Right hindlimb (tissue), 1 donor: ENCODE data around the gene CLNS1A.
"Not testable (repeated sequence)": the region's sequence is repeated elsewhere in the genome, so short reads cannot be mapped to it uniquely, and the experiment has no call there.

Experiments
- DNase-seq: peaks from one replicate; pipeline ENCODE4 v3.0.0-alpha.2; 2018

CLNS1A gene

DNA sequence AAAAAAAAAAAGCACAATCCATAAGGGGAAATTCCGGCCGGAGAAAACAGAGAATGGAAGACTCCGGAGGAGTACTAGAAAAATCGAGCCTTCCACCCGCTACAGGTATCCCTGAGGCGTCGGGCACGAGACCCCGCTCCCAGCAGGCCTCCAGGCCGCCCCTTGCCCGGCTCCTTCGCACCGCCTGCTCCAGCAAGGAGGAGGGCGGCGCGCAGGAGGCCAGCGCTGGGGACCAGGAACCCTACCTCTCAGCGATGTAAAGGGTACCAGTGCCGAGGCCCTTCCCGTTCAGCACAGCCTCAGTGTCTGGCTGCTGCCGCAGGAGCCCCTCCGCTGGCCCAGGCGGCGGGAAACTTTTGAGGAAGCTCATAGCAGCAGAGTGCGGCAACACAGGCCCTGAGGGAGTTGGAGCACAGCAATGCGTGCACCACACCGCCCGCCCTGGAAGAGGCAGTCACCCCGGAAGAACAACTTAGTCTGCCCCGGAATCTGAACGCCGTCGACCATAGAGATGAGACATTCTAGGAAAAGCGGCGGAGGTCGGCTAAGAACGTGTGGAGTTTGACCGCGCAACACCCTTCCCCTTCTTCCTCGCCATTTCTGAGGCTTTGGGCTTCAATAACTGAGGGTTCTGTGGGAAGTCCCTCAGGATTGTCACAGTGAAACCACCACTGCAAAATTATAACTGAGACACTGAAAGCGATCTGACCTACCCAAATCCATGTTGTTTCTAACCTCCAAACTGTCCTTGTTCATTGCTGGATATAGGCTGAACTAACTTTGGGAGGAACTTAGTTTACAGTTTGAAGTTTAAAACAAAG lies at the start of gene CLNS1A:
Gene CLNS1A (minus strand): TSS at position 450 of the 821 bp plus-strand sequence. CDS start 80 bp downstream, at position 370.
- peak; percentile 93 for DNase-seq

DNA sequence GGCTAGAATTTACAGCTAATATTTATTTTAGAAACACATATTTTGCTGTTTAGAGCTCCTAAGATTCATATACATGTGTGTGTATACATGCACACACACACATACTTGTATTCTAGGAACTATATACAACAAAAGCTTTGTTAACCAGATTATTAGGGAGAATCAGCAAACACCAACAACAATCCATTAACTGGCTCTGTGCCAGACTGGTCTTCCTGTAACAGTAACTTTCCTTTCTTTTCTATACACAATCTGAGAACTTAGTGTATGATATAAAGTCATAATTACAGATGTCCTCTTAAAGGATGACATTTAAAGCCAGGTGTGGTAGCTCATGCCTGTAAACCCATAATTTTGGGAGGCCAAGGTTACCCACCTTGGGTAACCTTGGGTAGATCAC lies 49.5 kb upstream of the CLNS1A start:
- no peak for DNase-seq

GRCh38 chr11:77677138-77677537 lies 39.5 kb upstream of the CLNS1A start:
- no peak for DNase-seq

- no peak for DNase-seq
Measured at GRCh38 chr11:77672264-77672663, 34.7 kb upstream of the CLNS1A start.

GRCh38 chr11:77669848-77670511 lies 32.4 kb upstream of the CLNS1A start:
- DNase-seq = no peak

DNA sequence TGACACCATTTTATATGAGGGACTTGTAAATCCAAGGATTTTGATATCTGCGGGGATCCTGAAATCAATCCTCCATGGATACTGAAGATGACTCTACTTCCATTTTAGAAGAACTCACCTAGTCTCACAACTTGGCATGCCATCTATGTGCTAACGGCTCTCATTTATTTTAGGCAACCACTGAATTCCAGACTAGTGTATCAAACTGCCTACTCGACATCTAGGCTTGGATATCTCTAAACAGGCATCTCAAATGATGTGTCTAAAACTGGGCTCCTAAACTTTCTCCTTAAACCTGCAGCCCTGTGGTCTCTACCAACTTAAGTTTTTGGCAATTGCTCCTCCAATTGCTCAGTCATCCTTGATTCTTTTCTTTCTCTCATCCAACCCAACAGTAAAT lies 31.2 kb upstream of the CLNS1A start:
- DNase-seq = no peak

DNA sequence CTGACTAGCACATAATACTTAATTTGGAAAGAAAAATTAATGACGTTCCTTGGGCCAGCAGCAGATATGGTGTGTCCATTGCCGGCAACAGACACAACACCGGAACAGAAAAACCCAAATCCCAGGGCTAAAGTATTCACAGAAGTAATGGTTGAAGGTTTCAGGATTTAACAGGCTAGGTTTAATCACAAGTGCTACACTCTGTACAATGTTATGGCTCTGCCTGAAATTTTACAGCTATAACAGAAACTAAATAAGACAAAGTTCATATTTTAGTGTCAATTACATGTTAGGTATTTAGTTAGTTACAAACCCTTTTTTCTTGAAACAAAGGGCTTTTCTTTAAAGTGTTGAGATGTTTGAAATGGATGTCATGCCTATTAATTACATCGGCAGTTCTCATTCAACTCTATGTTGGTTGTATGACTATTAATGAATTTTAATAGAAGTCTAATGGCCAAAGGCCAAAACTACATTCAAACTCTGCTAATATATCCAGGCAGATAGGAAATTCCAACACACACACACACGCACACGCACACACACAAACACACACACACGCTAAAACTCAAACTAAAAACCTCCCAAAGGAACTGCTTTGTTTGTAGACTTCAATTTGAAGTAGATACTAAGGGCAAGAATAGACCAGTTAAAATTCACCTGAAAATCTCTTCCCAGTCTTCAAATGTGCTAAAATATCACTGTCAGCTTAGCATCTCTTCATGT lies 27.8 kb upstream of the CLNS1A start:
- no peak for DNase-seq

- no peak for DNase-seq
Measured at GRCh38 chr11:77661670-77662069, 24.1 kb upstream of the CLNS1A start.

- DNase-seq = no peak
Measured at GRCh38 chr11:77660947-77661346, 23.4 kb upstream of the CLNS1A start.

DNA sequence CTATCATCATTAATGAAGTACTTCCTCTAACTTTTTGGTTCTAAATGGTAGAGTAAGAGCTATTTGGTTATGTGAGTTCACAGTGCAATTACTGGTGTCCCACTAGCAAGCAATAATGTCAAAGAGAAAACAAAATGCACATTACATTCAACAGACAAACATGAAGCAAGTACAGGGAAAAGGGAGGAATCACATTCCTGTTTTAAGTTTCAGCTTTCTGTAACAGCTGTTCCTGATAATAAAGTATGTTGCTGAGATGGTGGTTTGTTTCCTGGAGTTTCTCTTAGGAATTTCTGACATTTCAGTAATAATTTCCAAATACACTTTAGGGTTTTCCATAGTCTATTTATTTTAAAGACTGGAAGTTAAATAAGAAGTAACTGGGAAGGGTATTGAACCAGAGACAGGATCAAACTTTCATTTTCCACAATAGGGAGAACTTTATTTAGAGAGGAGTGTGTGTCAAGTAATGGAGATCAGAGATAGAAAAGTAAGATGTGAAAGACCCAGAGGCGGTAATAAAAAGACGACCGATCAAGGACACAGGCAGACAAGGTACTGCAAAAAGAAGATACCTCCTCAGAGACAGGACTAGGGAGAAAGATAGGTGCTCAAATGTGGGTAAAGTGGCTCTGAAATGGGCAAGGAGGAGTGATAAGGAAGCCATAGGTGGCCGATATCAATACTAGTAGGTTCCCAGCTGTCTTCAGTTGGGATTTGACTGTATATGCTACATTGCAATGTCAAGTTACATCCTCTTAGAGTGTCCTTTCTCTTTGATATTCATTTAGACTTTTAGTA lies 20.8 kb upstream of the CLNS1A start:
- no peak for DNase-seq

GRCh38 chr11:77656362-77656761 lies 18.8 kb upstream of the CLNS1A start:
- no peak for DNase-seq

GRCh38 chr11:77654770-77655434 lies 17.3 kb upstream of the CLNS1A start:
- DNase-seq = no peak

DNA sequence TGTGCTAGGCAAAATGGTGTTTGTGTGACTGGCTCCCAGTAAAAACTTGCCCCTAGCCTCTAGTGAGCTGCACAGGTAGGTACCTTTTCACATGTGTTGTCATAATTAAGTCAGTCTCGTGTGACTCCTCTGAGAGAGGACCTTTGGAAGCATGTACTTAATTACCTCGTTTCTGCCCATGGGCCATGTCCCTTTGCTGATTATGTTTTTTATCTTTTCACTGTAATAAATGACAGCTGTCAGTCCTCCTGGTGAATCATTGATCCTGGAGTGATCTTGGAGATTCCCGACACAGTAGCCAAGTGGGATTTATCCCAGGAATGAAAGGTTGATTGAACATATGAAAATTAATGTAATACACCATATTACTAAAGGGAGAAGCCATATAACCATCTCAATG lies 12.5 kb upstream of the CLNS1A start:
- DNase-seq = no peak

DNA sequence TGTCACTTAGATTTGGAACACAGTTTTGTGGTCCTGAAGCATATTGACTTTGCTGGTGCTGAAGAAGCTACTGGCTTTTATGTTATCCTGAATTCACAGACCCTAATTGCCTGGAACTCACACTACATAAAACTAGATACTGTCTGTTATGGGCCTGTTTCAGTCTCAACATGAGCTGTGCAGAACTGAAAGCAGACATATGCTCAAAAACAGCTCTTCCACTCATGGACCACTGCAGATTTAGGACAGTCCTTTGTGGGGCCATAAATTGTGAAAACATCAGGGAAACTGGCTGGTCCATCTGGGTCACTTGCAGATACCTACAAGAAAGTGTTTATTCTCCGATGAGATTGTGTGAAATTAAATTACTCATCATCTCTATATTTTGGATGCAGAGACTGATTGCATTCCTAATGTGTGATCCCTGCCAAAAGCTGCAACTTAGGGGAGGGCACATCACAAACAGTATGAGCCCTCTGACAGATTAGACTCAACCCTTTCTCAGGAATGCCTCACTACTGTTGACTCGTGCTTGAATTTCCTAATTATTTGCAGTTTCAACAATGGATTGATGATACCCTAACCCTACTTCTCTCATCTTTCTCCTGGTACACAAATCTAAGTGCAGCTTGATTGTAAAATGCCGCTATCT lies 10.2 kb upstream of the CLNS1A start:
- no peak for DNase-seq

DNA sequence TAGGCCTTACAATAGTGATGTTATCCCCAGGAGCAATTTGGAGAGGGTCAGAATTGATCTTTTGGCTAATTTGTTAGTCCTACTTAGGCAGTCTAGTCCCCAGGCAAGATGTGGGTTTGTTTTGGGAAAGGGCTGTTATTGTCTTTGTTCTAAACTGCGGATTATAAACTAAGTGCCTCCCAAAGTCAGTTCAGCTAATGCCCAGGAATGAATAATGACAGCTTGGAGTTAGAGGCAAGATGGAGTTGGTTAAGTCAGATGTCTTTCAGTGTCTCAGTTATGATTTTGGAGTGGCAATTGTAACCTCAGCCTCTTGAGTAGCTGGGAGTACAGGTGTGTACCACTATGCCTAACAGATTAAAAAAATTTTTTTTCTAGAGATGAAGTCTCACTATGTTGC lies 7.3 kb upstream of the CLNS1A start:
- DNase-seq = no peak

GRCh38 chr11:77642228-77642627 lies 4.6 kb upstream of the CLNS1A start:
- DNase-seq = no peak

DNA sequence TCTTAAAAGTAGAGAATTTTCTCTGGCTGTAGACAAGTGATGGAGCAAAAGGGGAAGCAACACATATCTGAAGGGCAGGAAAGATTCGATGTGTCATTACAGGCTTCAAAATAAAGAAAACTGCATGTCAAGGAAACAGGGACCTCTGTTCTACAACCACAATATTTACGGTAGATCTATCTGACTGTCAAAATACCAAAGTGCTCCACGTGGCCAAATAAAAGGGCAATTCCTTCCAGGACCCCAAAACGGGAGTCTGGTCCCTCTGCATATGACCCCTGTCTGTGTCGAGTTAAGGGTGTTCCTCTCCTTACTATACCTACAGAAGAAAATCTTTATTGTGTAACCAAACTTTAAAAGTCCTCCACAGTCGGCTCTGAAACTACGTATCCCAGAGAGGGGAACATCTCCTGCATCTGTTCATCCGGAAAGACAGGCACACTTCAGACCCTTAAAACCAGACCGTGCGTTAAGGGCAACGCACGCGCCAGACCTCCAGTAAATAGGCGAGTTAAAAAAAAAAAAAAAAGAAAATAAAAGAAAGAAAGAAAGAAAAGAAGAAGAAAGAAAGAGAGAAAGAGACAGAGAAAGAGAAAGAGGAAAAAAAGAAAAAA lies 756 bp downstream of the CLNS1A start:
- no peak for DNase-seq

- not testable (repeated sequence) for DNase-seq
Measured at GRCh38 chr11:77633926-77634325, 3.7 kb downstream of the CLNS1A start.

DNA sequence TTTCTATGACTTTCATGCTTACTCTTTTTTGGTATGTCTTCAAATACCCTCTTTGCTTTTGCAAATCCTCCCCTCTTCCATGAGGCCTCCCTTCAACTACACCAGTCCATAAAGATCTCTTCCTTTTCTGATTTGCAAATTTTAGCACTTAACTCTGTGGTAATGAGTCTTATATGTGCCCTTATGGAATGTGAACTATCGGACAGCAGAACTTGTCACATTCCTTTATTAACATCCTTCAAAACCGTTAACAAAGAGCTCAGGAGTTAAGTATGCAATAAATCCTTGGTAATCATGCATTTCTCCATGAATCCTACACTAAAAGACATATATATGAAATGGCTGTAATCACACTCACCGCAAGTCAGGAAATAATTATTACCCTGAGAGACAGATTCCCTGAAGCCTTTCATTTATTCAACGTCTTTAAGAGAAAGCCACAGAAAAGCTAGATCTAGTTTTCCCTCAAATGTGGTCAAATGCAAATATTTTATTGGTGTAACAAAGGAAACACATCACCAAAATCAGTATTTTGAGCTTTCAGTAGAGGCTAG lies 7.4 kb downstream of the CLNS1A start:
- DNase-seq = no peak

DNA sequence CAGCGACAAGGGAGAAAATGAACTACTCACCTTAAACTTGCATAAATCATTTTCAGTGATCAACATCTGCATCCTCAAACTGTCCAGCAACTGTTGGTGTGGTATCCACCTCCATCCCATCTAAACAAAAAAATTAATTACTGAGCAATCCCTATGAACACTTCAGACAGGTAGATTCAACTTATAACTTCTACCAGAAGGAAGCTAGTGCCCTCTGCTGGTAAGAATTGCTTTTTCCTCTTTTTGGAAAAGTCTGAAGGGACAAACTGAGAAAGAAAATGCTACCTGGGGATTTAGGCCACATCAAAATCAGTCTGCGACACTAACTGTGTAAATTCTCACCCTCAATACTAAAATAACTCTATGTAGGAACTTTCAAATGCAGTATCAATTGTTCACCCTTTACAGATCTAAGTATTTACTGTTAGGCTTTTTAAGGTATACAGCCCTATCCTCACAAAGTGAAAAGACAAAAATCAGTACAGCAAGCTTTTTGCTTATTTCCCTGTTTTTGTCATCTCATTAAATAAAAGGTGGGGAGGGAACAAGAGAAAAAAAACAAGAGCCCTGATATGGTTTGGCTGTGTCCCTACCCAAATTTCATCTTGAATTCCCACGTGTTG lies 17.9 kb downstream of the CLNS1A start:
- DNase-seq = no peak

GRCh38 chr11:77617892-77618291 lies 19.7 kb downstream of the CLNS1A start:
- DNase-seq = no peak
